DND-41 (cell line): ENCODE measurements around the gene UBE2N.

Experiments used
- ATAC-seq: fragments of 200-7000 bp; cut with Tn5 transposase; 3 replicates; pipeline ENCODE4 v1.9.1; 2021; ENCODE audit warnings: low read depth; ENCODE audit not compliant: insufficient read depth
- DNase-seq: peaks from one replicate; pipeline ENCODE4 v3.0.0-alpha.2; 2020
- H2AFZ ChIP-seq: 2 replicates; pipeline ENCODE4 v1.6.0; 2012; ENCODE audit warnings: low read depth, low read length
- H3K27ac ChIP-seq: 2 replicates; pipeline ENCODE4 v1.5.1; 2012; ENCODE audit warnings: low read length, inconsistent platforms
- H3K27me3 ChIP-seq: fragments of 200-600 bp; sonication (generic); 2 replicates; pipeline ENCODE4 v1.6.0; 2012; ENCODE audit warnings: low read length, mild to moderate bottlenecking, inconsistent platforms; ENCODE audit not compliant: insufficient read depth, poor library complexity
- H3K36me3 ChIP-seq: 2 replicates; pipeline ENCODE4 v1.5.1; 2012; ENCODE audit warnings: low read length, inconsistent platforms; ENCODE audit not compliant: insufficient read depth
- H3K4me1 ChIP-seq: 2 replicates; pipeline ENCODE4 v1.5.1; 2012; ENCODE audit warnings: mild to moderate bottlenecking, low read length; ENCODE audit not compliant: insufficient read depth
- H3K4me2 ChIP-seq: 2 replicates; pipeline ENCODE4 v1.6.0; 2012; ENCODE audit warnings: mild to moderate bottlenecking, moderate library complexity, low read length, inconsistent platforms; ENCODE audit not compliant: insufficient read depth
- H3K4me3 ChIP-seq, 2 experiments: fragments of 200-600 bp in 1 of 2; shearing (Covaris generic) in 1 of 2; 2 replicates each; pipeline ENCODE4 v1.5.1; 2012 to 2016; ENCODE audit warnings: inconsistent platforms in 2 of 2, low read length in 2 of 2, mild to moderate bottlenecking in 2 of 2, low read depth in 1 of 2, moderate library complexity in 1 of 2
- H3K79me2 ChIP-seq: 2 replicates; pipeline ENCODE4 v1.6.0; 2012; ENCODE audit warnings: low read length, inconsistent platforms; ENCODE audit not compliant: insufficient read depth
- H3K9ac ChIP-seq: 2 replicates; pipeline ENCODE4 v1.6.0; 2012; ENCODE audit warnings: low read depth, mild to moderate bottlenecking, inconsistent platforms, low read length, moderate library complexity
- H3K9me3 ChIP-seq: 2 replicates; pipeline ENCODE4 v1.5.1; 2012; ENCODE audit warnings: low read length, moderate library complexity, mild to moderate bottlenecking, inconsistent platforms; ENCODE audit not compliant: insufficient read depth, severe bottlenecking
- H4K20me1 ChIP-seq: 2 replicates; pipeline ENCODE4 v1.6.0; 2012; ENCODE audit warnings: low read length; ENCODE audit not compliant: insufficient read depth
- CTCF ChIP-seq: IDR thresholded peaks from 2 replicates; pipeline ENCODE4 v1.5.1; 2012; ENCODE audit warnings: borderline replicate concordance, low read length, moderate library complexity, mild to moderate bottlenecking; ENCODE audit not compliant: poor library complexity, severe bottlenecking; ENCODE audit errors: extremely low read depth
- EZH2 ChIP-seq: IDR thresholded peaks from 3 replicates; pipeline ENCODE4 v1.6.1; 2012; ENCODE audit warnings: borderline replicate concordance, low read depth, mild to moderate bottlenecking, moderate library complexity, low read length, inconsistent platforms; ENCODE audit not compliant: severe bottlenecking

The UBE2N gene

GRCh38 chr12:93456077-93456476 is 14.3 kb upstream of the UBE2N start:
- no peaks in the 10 kb centered on the region for H3K36me3 ChIP-seq
- H4K20me1 ChIP-seq: no peaks in the 10 kb centered on the region
- no peak overlapping the region for H3K4me3 ChIP-seq
- ATAC-seq (no peak), DNase-seq (no peak)
- TF ChIP-seq CTCF: no peak
- H3K79me2 ChIP-seq: no peaks in the 10 kb centered on the region
- H3K9me3 ChIP-seq: no peaks in the 10 kb centered on the region
- H3K27ac ChIP-seq: no peak overlapping the region
- H2AFZ ChIP-seq: no peak overlapping the region
- H3K4me1 ChIP-seq: no peaks in the 10 kb centered on the region
- H3K27me3 ChIP-seq: no peaks in the 10 kb centered on the region
- no peak overlapping the region for H3K9ac ChIP-seq
- H3K4me2 ChIP-seq: no peak overlapping the region

DNA sequence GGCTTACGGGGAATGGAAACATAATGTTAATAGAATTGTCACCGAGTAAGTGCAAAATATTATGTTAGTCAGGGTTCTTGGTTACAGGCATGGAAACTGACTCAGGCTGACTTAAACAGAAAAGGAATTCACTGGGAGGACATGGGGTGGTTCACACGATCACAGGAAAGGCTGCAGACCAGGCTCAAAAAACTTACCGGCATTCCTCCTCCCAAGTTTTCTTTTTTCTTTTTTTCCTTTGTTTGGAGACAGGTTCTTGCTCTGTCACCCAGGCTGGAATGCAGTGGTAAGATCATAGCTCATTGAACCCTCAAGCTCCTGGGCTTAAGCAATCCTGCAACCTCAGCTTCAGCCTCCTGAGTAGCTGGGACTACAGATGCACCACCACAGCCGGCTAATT is 11.9 kb upstream of the UBE2N start:
- no peak overlapping the region for H2AFZ ChIP-seq
- H3K79me2 ChIP-seq: no peaks in the 10 kb centered on the region

GRCh38 chr12:93451423-93452158 is 9.8 kb upstream of the UBE2N start:
- Histone ChIP-seq H3K4me3 (no peak overlapping the region), H3K27ac (no peak overlapping the region), H3K9ac (no peak overlapping the region), H3K27me3 (no peaks in the 10 kb centered on the region), H3K79me2 (no peaks in the 10 kb centered on the region), H3K36me3 (no peaks in the 10 kb centered on the region), H4K20me1 (no peaks in the 10 kb centered on the region), H3K4me1 (peaks cover 16% of the 10 kb centered on the region), H3K9me3 (no peaks in the 10 kb centered on the region), H2AFZ (no peak overlapping the region), H3K4me2 (no peak overlapping the region)
- ATAC-seq: no peak
- TF ChIP-seq EZH2: no peak
- DNase-seq: no peak

More for the DNA sequence above, 11.9 kb upstream of the UBE2N start:
- Histone ChIP-seq H3K27me3 (no peaks in the 10 kb centered on the region), H3K4me2 (no peak overlapping the region), H3K9me3 (no peaks in the 10 kb centered on the region), H3K27ac (no peak overlapping the region), H3K4me3 (no peak overlapping the region), H3K4me1 (peaks cover 15% of the 10 kb centered on the region), H4K20me1 (no peaks in the 10 kb centered on the region), H3K9ac (no peak overlapping the region), H3K36me3 (no peaks in the 10 kb centered on the region)
- DNase-seq: no peak
- TF ChIP-seq CTCF: no peak
- no peak for ATAC-seq

GRCh38 chr12:93449277-93449676 is 7.5 kb upstream of the UBE2N start:
- H3K4me1 ChIP-seq: peaks cover 16% of the 10 kb centered on the region
- TF ChIP-seq EZH2: no peak
- no peak for TF ChIP-seq CTCF
- H3K9ac ChIP-seq: no peak overlapping the region
- peak; percentile 95 for ATAC-seq
- no peaks in the 10 kb centered on the region for H3K27me3 ChIP-seq
- H3K9me3 ChIP-seq: no peaks in the 10 kb centered on the region
- H2AFZ ChIP-seq: no peak overlapping the region
- peak; percentile 46 for DNase-seq
- H3K4me3 ChIP-seq: no peak overlapping the region
- H3K79me2 ChIP-seq: no peaks in the 10 kb centered on the region
- H3K4me2 ChIP-seq: no peak overlapping the region
- peak overlapping the region; percentile 35; the same call in 1 of the 2 replicates for H3K27ac ChIP-seq
- H3K36me3 ChIP-seq: no peaks in the 10 kb centered on the region
- H4K20me1 ChIP-seq: no peaks in the 10 kb centered on the region
